Prostate gland (tissue), 2 donors: Measurements from ENCODE around the gene NEK7. TPM values are rescaled to one million over a fixed set of nuclear protein-coding genes. Genes with fewer than 3 reads are reported as not detected.
"Not testable (repeated sequence)": the region's sequence is repeated elsewhere in the genome, so short reads cannot be mapped to it uniquely, and the experiment has no call there.

Experiments
- DNase-seq: peaks from one replicate; pipeline ENCODE4 v3.0.0-alpha.2; 2019; ENCODE audit warnings: low spot score
- H3K27ac ChIP-seq, 2 donors: fragments of 200-600 bp; sonication (generic); 2 replicates each; pipeline ENCODE4 v1.5.1; 2017 to 2019
- H3K27me3 ChIP-seq: fragments of 200-600 bp; sonication (generic); replicated peaks from 2 replicates; pipeline ENCODE4 v1.5.1; 2019; ENCODE audit not compliant: insufficient read depth
- H3K36me3 ChIP-seq, 2 donors: fragments of 200-600 bp; sonication (generic); 1 replicate in 1 of 2; 2 replicates in 1 of 2; pipeline versions ENCODE4 v1.5.1 to v1.8.1; 2017 to 2019
- H3K4me1 ChIP-seq: fragments of 200-600 bp; sonication (generic); replicated peaks from 2 replicates; pipeline ENCODE4 v1.5.1; 2019
- H3K4me3 ChIP-seq, 2 donors: fragments of 200-600 bp; sonication (generic); 2 replicates each; pipeline ENCODE4 v1.5.1; 2017 to 2019
- H3K9me3 ChIP-seq: fragments of 200-600 bp; sonication (generic); 2 replicates; pipeline ENCODE4 v1.5.1; 2017
- CTCF ChIP-seq, 4 experiments: fragments of 200-600 bp in 2 of 4; fragments of 450-650 bp in 2 of 4; sonication (generic) in 2 of 4; IDR thresholded peaks; 1 replicate in 3 of 4; 2 replicates in 1 of 4; pipeline ENCODE4 v1.5.1; 2016 to 2019; ENCODE audit warnings: antibody characterized with exemption in 4 of 4, mild to moderate bottlenecking in 2 of 4, moderate library complexity in 2 of 4
- POLR2A ChIP-seq: fragments of 450-650 bp; IDR thresholded peaks from one replicate; pipeline ENCODE4 v1.6.1; 2016; ENCODE audit warnings: antibody characterized with exemption, mild to moderate bottlenecking
- POLR2AphosphoS5 ChIP-seq: sonication (generic); formaldehyde crosslinking; IDR thresholded peaks from one replicate; pipeline ENCODE4 v1.6.1; 2017; ENCODE audit warnings: antibody characterized with exemption
- WGBS: methylation state at CpG from one replicate; pipeline ENCODE4 v1.1.5; 2018; 5-methylcytosine and 5-hydroxymethylcytosine counted together
- intact Hi-C: fragments of 100-400 bp; cut with DNase I; formaldehyde crosslinking; loops from one replicate; pipeline ENCODE4 v1.14.2; 2022
- total RNA-seq, 2 donors: library from RNA; depleted of rRNA; stranded (reverse); fragments of >200 nt; gene quantifications; one replicate each; pipeline ENCODE4 v1.1.0, GENCODE V29; 2016

The NEK7 gene
- total RNA-seq, 2 donors from 2014 or later, result 53.3 to 70.9 TPM

- DNase-seq, result no peak
- 81% methylated on average over 2 of the region's 2 CpGs for WGBS
- H3K36me3 ChIP-seq, result no peaks in the 10 kb centered on the region
- TF ChIP-seq POLR2A (no peak), POLR2AphosphoS5 (no peak), CTCF (IDR thresholded peaks at IDR 0.05) (no peak)
- no peak overlapping the region for H3K27ac ChIP-seq
- no peaks in the 10 kb centered on the region for H3K9me3 ChIP-seq
- intact Hi-C loops, result no loop called here
- no peak overlapping the region for H3K4me3 ChIP-seq
- H3K27me3 ChIP-seq, result no peaks in the 10 kb centered on the region
- no peaks in the 10 kb centered on the region for H3K4me1 ChIP-seq
Measured at GRCh38 chr1:198186916-198187580, 30.2 kb downstream of the NEK7 start.

- WGBS, result 67% methylated on average over 3 of the region's 3 CpGs
- TF ChIP-seq CTCF (IDR thresholded peaks at IDR 0.05) (no peak), POLR2A (no peak), POLR2AphosphoS5 (no peak)
- Histone ChIP-seq H3K36me3 (no peaks in the 10 kb centered on the region), H3K4me3 (no peak overlapping the region), H3K4me1 (no peaks in the 10 kb centered on the region), H3K9me3 (no peaks in the 10 kb centered on the region), H3K27ac (no peak overlapping the region), H3K27me3 (no peaks in the 10 kb centered on the region)
- DNase-seq, result no peak
- intact Hi-C loops, result no loop called here
Measured at GRCh38 chr1:198187973-198188588, 31.3 kb downstream of the NEK7 start.

DNA sequence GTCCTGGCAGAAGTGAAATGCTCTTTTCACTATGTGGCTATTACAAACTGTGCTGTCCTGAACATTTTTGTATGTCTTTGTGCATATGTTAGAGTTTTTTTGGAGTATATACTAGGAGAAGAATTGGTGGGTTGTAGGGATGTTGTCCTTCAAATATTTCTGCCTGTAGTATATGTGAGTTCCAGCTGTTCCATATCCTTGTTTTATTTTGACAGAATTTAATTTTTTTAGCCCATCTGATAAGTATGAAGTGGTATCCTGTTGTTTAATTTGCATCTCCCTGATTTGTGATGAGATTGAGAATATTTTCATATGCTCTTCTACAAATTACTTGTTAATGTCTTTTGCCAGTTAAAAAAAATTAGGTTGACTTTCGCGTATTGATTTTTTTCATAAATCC lies 34.3 kb downstream of the NEK7 start:
- no peak overlapping the region for H3K4me3 ChIP-seq

DNA sequence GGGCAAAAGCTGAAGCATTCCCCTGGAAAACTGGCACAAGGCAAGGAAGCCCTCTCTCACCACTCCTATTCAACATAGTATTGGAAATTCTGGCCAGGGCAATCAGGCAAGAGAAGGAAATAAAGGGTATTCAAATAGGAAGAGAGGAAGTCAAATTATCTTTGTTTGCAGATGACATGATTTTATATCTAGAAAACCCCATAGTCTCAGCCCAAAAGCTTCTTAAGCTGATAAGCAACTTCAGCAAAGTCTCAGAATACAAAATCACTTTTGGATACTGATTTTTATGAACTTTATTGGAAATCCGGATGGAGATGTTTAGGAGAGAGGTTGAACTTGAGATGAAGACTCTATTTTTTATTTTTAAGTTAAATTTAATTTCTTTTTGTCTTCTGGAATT lies 37.1 kb downstream of the NEK7 start:
- H3K27me3 ChIP-seq, DNase-seq, intact Hi-C loops, H3K9me3 ChIP-seq, H3K36me3 ChIP-seq, H3K4me1 ChIP-seq, H3K4me3 ChIP-seq, H3K27ac ChIP-seq: not testable (repeated sequence)
- 97% methylated on average over 1 of the region's 1 CpG for WGBS

More for the DNA sequence above, 34.3 kb downstream of the NEK7 start:
- Histone ChIP-seq H3K36me3 (no peaks in the 10 kb centered on the region), H3K4me1 (no peaks in the 10 kb centered on the region), H3K9me3 (no peaks in the 10 kb centered on the region), H3K27ac (no peak overlapping the region), H3K27me3 (no peaks in the 10 kb centered on the region)
- no peak for DNase-seq
- WGBS, result 68% methylated on average over 2 of the region's 2 CpGs
- TF ChIP-seq CTCF (IDR thresholded peaks at IDR 0.05) (no peak), POLR2AphosphoS5 (no peak), POLR2A (no peak)
- intact Hi-C loops, result no loop called here

DNA sequence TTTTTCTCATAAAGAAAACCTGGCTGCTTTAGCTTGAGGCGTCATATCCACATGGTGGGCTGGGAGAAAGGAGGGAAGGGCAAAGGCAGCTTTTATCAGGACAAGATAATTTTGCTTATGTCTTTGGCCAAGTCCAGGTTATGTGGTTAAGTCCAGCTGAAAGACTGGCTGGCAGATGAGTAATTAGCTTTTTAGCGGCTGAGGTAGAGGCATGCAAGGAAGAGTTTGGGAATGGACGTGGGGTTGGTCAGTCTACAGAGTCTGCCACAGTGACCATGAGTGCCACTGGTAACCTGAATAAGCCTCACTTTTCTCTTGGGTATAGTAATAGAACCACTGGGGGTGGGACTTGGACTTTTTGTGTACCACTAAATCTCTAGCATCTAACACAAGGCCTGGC lies 39.8 kb downstream of the NEK7 start:
- Histone ChIP-seq H3K27ac (no peak overlapping the region), H3K27me3 (no peaks in the 10 kb centered on the region), H3K4me3 (no peak overlapping the region), H3K36me3 (no peaks in the 10 kb centered on the region), H3K4me1 (no peaks in the 10 kb centered on the region), H3K9me3 (no peaks in the 10 kb centered on the region)
- TF ChIP-seq POLR2AphosphoS5 (no peak), POLR2A (no peak), CTCF (IDR thresholded peaks at IDR 0.05) (no peak)
- intact Hi-C loops, result no loop called here
- WGBS, result 89% methylated on average over 3 of the region's 3 CpGs
- no peak for DNase-seq
